NCI-H526 treated with DMSO at 0.1 percent for 48 hours (cell line): Measurements from ENCODE around the gene SESN3.
"Not testable (repeated sequence)": the region's sequence is repeated elsewhere in the genome, so short reads cannot be mapped to it uniquely, and the experiment has no call there.

ENCODE experiments used
- DNase-seq: peaks from one replicate; lab custom pipeline; 2025; lab: John Stamatoyannopoulos, UW

Gene SESN3

GRCh38 chr11:95231127-95231880 lies at the start of gene SESN3:
Gene SESN3, minus strand, starts transcription at chr11:95231202. Its CDS starts 342 bp downstream, at chr11:95230860.
- DNase-seq, result peak; percentile 100

- DNase-seq, result no peak
Observed at GRCh38 chr11:95279921-95280868, 49.2 kb upstream of the SESN3 start.

GRCh38 chr11:95277868-95278267 lies 46.9 kb upstream of the SESN3 start:
- no peak for DNase-seq

GRCh38 chr11:95276139-95276538 lies 45.1 kb upstream of the SESN3 start:
- DNase-seq, result no peak

- DNase-seq, result not testable (repeated sequence)
Observed at GRCh38 chr11:95273618-95274017, 42.6 kb upstream of the SESN3 start.

- no peak for DNase-seq
Observed at GRCh38 chr11:95269036-95269819, 38.2 kb upstream of the SESN3 start.

GRCh38 chr11:95268391-95268790 lies 37.4 kb upstream of the SESN3 start:
- no peak for DNase-seq

- no peak for DNase-seq
Observed at GRCh38 chr11:95267601-95268213, 36.7 kb upstream of the SESN3 start.

GRCh38 chr11:95266751-95267374 lies 35.9 kb upstream of the SESN3 start:
- no peak for DNase-seq

GRCh38 chr11:95264881-95265280 lies 33.9 kb upstream of the SESN3 start:
- DNase-seq, result no peak

GRCh38 chr11:95262994-95263765 lies 32.2 kb upstream of the SESN3 start:
- DNase-seq, result no peak

GRCh38 chr11:95257456-95257971 lies 26.5 kb upstream of the SESN3 start:
- DNase-seq, result no peak

GRCh38 chr11:95256321-95256779 lies 25.3 kb upstream of the SESN3 start:
- DNase-seq, result no peak

- DNase-seq, result peak; percentile 99
Observed at GRCh38 chr11:95255251-95256145, 24.5 kb upstream of the SESN3 start.

- DNase-seq, result no peak
Observed at GRCh38 chr11:95254716-95255115, 23.7 kb upstream of the SESN3 start.

- peak; percentile 95 for DNase-seq
Observed at GRCh38 chr11:95254131-95254704, 23.2 kb upstream of the SESN3 start.

- DNase-seq, result no peak
Observed at GRCh38 chr11:95253141-95253540, 22.1 kb upstream of the SESN3 start.

- peak; percentile 61 for DNase-seq
Observed at GRCh38 chr11:95252586-95252985, 21.6 kb upstream of the SESN3 start.

- not testable (repeated sequence) for DNase-seq
Observed at GRCh38 chr11:95251896-95252295, 20.9 kb upstream of the SESN3 start.
